GM23248 (cell line): ENCODE data around the gene PIF1.

ENCODE experiments used
- EZH2 ChIP-seq: fragments of 200-600 bp; sonication (generic); IDR thresholded peaks from 2 replicates; pipeline ENCODE4 v1.6.1; 2018; ENCODE audit warnings: antibody characterized with exemption, mild to moderate bottlenecking; ENCODE audit not compliant: insufficient read depth, poor library complexity, severe bottlenecking
- EZH2phosphoT487 ChIP-seq: fragments of 200-600 bp; sonication (generic); IDR thresholded peaks from 2 replicates; pipeline ENCODE4 v1.6.1; 2018; ENCODE audit warnings: antibody characterized with exemption, moderate library complexity, mild to moderate bottlenecking, low read depth; ENCODE audit not compliant: insufficient read depth

DNA sequence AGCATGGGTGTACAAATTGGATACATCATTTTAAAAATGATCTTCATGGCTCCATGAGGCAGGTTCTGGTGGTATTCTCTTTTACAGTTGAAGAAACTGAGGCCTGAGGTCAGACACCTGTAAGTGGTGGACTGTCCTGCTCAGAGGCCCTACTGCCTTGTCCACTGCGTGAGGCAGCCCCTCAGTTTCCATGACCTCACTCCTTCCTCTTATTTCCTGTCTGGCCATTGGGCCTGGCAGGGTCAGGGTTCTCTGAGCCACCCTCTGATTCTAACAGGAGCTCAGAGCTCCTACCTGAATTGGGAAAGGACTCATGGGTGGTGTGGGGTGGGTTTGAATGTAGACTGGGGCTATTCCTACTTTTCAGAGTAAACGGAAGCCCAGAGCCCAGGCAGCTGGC lies 33.8 kb upstream of the PIF1 start:
- TF ChIP-seq EZH2 (no peak), EZH2phosphoT487 (no peak)
